Eye (tissue), 1 donor: ENCODE results near the gene GOLT1B.
A peak's percentile ranks its signal among the peaks of the same experiment; 100 is the strongest.

Experiments used
- DNase-seq: peaks from one replicate; pipeline ENCODE4 v3.0.0-alpha.2; 2015

The GOLT1B gene

DNA sequence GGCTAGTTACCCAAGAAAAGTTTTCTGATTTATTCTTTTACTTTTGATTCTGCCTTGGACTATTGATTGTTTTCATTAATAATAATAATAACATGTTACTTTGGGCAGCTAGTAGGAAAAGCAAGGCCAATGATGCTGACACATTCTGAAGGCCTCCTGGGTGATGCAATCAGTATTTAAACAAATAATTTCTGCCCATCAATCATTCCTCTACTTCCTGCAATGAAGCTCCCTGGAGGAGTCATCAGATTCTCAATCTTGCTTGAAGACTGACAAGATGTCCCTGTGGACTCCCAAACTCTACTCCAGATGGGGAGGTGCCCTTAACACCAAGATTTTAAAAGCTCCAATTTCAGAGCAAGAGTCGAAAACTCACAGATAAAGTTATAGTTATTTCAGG is 24.5 kb downstream of the GOLT1B start, which contains the start of gene SPX:
Gene SPX (plus strand): TSS at position 244 of the 400 bp plus-strand sequence. CDS start 177 bp downstream, outside the sequence.
- peak; percentile 3 for DNase-seq

DNA sequence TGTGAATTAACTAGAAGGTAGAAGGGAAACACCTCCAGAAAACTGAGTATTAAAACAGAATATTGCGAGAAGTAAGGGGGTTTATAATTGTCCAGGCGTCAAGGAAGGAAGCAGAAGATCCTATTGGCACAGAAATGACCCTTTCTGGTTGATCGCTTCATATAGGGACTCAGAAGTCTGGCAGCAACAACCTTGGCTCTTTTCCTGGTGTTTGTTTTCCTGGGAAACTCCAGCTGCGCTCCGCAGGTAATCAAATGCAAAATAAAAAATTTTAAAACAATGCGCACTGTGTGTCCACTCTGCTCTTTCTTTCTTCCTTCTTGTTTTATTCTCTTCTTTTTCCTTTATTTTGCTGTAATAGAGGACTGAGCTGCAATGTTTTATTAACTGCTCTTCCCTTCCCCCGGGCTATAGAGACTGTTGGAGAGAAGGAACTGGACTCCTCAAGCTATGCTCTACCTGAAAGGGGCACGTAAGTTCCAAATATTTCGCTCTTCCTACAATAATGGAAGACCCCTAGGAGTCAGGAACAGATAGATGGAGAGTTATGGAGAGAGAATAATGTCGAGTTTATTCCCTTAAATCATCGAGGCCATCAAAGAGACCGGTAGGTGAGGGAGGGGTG is 25.2 kb downstream of the GOLT1B start:
- no peak for DNase-seq

DNA sequence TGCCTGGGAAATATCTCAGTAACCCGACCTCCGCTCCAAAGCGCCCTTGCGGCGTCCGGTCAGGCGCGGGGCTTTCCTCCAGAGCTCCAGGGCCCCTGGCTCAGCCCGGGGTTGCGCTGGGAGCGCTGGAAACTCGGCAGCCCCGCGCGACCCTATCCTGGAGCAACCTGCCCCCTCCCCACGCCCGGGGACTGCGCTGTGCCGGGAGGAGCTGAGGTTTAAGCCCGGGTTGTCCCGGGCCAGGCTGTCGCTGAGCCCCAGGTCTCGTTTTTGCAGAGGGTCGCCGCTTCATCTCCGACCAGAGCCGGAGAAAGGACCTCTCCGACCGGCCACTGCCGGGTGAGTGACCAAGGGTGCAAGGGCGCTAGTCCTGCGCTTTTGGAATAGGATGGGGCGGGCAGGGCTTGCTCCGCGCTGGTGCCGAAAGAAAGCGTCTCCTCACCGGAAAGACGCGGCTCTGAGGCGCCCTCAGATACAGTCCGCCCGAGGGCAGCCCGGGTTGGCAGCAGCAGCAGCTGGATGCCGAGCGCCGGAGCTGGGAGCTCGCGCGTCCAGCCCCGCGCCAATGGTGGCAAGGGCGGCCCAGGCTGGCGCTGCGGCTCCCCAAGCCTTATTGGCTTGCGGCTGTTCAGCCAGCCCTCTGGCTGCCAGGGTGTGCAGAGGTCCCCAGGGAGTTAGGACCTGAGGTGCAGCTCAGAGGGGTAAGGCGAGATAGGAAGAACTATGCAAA is 26.0 kb downstream of the GOLT1B start:
- peak; percentile 80 for DNase-seq

DNA sequence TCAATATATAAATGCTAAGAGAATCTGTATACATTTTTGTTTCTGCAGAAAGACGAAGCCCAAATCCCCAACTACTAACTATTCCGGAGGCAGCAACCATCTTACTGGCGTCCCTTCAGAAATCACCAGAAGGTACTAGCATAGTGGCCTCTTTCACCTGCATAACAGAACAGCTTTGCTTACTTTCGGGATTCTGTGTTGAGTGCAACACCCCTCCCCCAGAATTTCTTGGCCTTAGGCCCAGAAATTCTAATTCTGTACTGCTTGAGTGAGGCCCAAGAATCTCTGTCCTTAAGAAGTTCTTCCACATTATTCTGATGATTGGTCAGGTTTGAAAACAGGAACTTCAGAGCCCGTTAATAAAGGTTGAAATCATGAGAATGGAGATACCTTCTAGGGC is 27.4 kb downstream of the GOLT1B start:
- peak; percentile 73 for DNase-seq

DNA sequence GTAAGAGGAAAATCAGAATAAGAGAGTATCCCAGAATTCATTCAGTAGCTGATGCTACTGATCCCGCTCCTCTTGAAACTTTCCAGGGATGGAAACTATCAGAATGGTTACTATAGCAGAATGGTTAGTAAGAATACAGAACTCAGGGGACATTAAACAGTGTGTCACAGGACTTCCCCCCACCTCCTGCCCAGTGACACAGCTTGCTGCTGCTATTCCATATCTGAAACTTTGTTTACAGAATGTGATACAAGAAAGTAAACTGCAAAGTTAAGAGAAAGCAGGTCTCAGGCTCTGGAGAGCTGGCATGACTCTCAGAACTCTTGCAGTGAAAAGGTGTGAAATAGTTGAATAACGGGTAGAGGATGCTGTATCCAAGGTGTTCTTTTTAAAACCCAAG is 27.9 kb downstream of the GOLT1B start:
- no peak for DNase-seq

DNA sequence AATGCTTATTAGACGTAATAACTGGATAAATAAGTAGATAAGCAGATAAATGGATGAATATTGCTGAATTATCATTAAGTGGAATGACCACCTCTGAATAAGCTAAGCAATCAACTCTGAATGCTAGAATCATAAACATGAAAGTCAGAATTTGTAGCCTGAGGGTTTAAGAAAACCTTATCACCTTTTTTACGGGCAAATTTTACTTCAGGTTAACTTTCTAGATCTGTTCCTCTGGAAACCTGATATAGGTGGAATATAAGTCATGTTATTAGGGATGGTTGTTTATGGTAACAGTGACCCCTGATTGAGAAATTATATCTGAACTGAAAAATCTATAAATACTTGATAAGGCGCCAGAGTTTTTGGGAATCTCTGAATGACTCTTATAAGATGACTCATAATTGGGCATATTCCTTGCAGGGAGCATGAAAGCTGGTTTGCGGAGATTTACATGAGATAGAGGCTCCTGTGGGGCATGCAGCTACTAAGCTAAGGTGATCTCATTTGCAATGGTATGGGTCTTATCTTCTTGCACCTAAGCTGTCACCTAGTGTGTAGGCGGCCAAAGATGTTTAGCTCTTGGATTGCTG is 36.6 kb downstream of the GOLT1B start:
- DNase-seq: no peak

DNA sequence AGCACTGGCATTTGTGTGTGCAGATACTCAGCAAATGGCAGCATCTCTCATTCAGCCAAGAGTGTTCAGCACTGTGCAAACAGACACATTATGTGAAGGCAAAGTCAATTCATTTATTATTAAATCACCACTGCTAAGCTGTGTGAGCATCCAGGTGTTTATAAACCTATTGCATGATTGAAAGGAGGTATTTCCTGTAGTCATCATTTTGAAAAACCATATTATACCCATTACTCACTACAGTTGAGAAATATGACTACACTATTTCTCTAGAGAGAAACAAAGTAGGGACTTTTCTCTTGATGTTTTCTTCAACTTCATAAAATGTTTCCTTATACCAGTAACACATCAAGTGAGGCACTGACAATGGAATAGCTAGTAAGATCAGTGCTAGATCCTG is 38.2 kb downstream of the GOLT1B start:
- no peak for DNase-seq

DNA sequence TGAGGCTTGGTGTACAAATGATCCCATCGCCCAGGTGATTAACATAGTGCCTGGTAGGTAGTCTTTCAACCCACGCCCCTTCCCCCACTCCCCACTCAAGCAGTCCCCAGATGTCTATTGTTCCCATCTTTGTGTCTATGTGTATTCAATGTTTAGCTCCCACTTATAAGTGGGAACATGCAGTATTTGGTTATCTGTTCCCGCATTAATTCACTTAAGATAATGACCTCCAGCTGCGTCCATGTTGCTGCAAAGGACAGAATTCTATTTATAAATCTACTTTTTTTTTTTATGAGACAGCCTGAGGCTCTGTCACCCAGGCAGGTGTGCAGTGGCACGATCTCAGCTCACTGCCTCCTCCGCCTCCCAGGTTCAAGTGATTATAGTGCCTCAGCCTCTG is 40.2 kb downstream of the GOLT1B start:
- no peak for DNase-seq

DNA sequence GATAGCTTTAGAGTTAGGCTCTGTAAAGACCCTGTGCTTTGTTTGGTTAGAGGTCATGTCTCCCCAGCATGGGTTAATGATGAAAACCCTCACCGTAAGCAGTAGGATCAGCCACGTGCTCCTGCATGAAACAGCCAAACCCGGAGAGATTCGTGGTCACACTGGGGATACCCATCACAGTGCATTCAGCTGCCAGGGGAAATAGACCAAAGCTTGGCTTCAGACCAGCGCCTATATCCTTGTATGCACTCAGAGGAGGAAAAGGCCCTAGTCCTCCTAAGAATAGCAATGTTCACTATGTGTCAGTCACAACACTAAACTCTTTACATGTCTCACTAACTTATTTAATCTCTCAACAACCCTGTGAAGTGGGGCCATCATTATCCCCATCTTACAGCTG is 40.8 kb downstream of the GOLT1B start:
- no peak for DNase-seq

DNA sequence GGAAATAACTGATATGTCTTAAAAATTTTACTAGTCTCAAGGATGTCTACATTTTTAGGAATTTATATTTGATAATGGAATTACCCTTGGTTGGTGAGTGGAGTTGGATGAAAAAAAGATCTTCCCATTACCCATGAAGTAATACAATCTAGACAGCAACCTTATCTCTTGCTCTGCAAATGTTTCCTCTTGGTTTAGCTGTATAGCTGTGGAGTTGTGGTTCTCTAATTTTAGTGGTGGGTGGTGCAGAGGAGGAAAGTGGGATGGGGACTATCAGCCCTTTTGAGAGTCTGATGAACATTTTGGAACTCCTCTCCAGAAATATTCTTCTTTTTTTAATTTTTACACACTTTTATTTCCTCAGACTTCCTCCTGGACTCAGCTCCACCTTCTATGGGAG is 41.6 kb downstream of the GOLT1B start:
- DNase-seq: no peak

DNA sequence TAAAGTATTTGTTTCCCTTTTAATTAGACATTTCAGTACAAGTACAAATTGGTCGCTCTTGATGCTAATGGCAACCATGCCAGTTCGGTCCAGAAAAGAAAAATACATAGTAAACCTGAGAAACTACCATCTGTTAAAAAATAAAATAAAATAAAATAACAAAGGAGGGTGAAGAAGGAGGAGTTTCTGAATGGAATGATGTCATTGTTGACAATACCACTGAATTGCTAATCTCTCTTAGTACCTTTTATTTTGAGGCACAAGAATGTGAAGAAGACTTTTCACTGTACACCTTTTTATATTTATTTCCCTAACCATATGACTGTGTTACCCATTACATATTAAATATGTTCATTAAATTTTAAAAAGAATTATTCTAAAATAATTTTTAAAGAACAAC is 44.0 kb downstream of the GOLT1B start:
- DNase-seq: no peak

DNA sequence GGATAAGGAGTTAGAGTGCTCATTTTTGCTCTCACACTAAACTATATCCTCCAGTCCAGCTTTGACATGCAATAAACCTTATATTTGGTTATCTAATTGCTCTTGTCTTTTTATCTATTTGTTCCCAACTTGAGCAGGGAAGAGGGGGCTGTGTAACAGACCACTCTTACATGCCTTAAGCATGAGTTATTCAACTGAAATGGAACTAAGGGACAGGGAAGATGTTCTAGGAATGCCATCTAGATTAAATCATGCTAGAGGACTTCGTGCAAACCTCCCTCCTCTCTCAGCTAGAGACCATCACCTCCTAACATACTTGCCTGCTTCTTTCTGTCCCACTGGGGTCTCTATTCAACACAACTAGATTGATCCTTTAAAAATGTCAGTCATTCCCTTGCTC is 45.1 kb downstream of the GOLT1B start:
- no peak for DNase-seq

DNA sequence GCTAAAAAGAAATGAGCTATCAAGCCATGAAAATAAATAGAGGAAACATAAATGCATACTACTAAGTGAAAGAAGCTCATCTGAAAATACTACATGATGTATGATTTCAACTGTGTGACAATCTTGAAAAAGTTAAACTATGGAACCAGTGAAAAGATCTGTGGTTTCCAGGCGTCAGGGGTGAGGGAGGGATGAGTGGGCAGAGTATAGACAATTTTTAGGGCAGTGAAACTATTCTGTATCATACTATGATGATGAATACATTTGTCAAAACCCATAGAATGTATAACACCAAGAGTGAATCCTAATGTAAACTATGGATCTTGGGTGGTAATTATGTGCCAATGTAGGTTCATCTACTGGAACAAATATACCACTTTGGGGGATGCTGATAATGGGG is 45.8 kb downstream of the GOLT1B start:
- no peak for DNase-seq

DNA sequence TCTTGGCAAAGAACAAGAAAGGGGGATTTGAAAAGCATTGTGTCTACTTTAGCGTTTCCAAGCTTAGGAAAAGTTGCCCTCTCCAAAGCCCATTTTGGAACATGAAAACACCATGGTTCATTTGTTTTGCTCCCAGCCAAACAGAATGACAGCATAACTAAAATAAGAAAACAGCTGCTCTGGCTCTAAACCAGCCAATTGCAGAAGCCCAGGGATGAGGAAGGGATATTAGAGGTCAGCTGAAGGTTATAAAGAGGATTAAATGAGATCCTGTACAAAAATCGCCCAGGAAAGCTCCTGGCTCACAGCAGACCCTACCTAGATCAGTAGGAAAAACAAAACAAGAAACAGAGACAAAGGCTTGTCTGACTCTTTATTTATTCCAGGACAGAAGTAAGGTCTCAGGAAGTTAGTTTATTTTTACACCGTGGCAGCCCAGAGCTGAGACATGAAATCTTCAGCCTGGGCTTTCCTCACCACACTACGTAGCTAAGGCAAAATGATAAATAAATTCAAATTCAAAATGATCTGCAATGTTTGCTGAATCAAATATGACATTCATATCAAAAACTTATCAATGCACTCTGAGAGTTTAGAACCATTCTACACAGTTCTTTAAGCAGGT is 50.4 kb downstream of the GOLT1B start:
- DNase-seq: peak; percentile 42

DNA sequence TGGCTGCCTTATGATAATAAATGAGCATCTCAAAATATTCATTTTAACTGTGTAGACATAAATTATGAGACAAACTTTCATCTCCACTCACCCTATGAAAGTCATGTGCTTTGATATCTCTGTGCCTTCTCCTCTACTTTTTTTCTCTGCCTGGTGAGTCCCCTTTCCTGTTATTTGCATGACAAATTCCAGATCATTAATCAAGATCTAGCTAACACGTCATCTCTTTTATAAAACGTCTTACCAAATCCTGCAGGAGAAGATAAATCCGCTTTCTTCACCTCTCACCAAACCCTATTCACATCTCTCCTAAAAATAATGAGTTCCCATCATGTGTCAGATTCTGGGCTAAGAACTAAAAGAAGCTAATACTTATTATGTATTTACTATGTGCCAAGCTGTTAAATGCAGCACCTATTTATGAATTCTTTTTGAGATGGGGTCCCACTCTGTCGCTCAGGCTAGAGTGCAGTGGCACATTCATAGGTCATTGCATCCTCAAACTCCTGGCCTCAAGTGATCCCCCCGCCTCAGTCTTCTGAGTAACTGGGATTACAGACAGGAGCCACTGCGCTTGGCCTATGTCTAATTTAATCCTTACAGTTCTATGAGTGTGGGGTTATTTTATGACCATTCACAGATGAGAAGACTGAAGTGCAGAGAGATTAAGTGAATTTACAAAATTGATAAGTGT is 51.2 kb downstream of the GOLT1B start:
- no peak for DNase-seq

DNA sequence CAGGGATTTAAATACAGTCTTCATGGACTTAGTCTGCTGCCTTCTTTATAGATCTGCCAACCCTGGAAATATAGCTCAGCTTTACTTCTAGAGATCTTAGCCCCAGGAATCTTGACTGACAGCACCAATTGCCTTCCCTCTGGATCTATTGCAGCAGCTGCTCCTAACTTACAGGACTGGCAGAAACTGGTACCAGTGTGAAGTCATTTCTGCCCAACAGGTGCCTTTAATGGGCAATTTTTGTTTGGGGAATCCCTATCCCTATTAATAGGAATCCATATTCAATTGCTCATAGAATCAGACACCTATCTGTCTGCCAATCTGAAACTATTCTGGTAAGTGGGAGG is 51.7 kb downstream of the GOLT1B start:
- DNase-seq: peak; percentile 20

DNA sequence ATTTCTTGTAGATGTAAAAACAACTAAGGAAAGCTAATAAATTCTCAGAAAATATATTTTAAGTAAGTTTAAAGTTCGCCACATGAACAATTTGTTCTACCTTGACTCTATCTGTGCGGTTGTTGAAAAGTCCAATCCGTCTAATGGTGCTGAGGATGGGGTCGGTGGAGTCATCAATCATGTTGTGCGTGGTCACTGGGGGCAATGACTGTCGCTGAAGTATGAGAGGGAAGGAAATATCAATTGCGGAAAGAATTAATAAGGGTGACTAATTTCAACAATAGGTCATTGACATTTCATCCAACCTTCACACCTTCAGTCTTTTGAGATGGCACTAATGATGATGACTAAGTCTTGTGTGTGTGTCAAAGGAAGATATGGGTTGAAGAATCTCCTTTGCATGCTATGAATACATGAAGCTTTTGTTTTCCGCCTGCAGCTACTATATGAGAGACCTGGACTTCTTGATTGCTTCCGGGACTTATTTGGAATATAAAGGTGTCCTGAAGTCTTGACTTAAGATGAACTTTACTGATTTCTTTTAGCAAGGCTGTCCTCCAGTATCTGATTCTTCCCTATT is 56.6 kb downstream of the GOLT1B start:
- DNase-seq: no peak

DNA sequence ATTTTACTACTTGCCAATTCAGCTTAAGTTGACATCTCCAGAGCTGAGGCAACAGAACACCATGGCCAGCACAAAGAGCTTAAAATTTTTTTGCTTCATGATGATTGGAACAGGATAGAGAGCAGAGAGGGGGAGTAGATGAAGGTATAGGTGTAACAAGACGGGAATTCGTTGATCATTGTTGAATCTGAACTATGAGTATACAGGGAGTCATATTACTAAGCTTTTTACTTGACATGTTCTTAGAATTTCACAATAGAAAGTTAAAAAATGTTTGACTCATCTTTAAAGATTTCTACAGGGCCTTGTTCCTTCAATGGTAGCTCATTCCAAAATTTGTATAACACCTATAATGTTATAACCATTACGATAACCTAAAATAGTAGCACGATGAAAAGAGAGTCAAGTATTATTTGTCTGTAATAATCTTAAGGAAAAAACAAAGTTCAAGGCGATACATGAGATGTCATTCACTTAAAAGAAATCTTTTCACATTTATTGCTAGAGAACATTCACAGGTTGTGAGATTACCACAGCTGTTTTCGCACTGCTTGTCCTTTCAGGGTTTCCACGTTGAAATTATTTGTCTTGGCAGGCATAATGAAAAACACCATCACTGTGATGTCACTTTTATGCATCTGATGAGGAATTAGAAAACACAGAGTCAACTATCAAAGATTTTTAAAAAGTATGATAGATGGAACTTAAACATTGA is 58.4 kb downstream of the GOLT1B start:
- no peak for DNase-seq

DNA sequence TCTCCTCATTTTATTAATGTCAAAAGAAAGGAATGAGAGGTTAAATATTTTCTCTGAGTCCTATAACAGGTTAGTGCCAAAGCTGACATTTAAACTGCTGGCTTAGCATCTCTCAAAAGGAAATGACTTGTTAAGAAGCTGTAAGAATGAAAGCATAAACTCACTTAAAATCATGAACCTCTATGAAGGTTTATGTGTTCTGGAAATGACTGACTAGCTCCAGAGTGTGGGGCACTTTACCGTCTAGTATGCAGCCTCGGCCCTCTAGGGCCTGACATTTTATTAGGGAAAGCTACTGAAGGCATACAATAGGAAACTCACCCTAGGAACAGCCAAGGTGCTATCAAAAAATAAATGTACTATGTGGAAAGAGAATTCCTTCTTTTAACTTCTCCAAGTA is 59.6 kb downstream of the GOLT1B start:
- DNase-seq: no peak

DNA sequence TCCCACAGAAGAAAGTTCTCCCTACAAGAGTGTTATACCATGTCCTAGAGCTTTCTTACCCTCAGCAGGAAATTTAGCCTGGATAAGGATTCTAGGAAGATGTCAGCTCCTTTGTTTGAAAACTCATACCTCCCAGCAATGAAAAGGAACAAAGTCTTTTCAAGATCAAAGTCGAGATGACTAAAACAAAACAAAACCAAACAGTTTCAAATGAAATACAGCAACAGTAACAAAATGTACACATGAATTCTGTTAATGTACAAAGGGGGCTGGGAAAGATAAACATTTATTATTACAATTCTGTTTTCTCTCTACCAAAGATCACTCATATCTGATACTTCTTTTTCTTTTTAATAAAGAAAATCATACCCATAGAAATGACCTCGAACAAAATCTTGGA is 61.3 kb downstream of the GOLT1B start:
- no peak for DNase-seq

DNA sequence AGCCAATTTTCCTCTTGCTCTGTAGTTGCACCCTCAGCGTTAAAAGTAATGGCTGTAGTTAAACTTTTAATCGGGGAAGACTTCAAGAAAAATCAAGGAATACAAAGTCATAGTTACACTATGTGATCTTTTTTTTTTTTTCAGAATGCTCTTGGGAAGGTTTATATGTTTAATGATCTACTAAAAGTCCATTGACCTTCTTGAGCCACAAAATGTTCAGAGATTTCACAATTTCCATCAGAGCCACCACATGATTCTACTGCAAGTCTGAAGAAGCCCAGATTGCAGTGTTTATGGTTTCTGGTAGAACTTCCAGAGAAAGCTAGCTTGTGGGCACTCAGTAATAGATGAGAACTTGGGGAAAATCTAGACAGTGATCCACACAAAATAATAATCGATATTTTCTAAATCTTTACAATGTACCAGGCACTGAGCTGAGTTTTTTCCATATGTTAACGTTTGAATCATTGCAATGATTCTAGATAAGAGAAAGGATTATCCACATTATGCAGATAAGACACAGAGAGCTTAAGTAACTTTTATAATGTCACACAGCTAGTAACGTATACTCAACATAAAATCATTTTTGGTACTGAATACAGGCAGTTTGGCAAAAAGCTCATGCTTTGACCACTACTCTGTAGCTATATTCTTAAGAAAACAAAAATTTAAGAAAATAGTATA is 64.8 kb downstream of the GOLT1B start:
- DNase-seq: no peak

DNA sequence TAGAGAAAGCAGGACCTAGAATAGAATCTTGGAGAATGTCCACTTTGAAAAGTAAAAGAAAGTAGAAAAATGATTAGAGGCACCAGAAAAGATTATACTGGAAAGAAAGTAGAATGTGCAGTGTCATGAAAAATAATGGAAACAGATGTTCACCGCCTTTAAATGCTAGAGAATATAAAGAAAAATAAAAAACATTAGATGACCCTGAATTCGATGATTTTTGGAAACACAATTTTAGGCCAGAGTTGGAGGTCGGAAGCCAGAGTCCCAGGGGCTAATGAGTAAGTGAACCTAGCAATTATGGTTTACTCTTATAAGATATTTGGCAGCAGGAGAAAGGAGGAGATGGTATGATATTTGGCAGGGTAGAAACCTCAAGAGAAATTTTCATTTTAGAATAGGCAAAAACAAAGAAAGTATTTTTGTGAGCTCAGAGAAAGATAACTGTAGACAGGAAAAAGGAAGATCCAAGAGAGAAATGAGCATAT is 65.4 kb downstream of the GOLT1B start:
- DNase-seq: no peak
